GM12801 (cell line): ENCODE measurements around the gene ITPKB.

ENCODE experiments used
- CTCF ChIP-seq: IDR thresholded peaks from one replicate; pipeline ENCODE4 v1.5.1; 2011; ENCODE audit warnings: control low read depth; ENCODE audit not compliant: insufficient read length; ENCODE audit errors: extremely low read depth

Gene ITPKB

GRCh38 chr1:226656601-226657277 is 82.3 kb downstream of the ITPKB start:
- TF ChIP-seq CTCF: no peak

- TF ChIP-seq CTCF: no peak
Measured at GRCh38 chr1:226656201-226656600, 82.9 kb downstream of the ITPKB start.

- no peak for TF ChIP-seq CTCF
Measured at GRCh38 chr1:226655251-226656163, 83.6 kb downstream of the ITPKB start.

- TF ChIP-seq CTCF: no peak
Measured at GRCh38 chr1:226654668-226655055, 84.4 kb downstream of the ITPKB start.

- no peak for TF ChIP-seq CTCF
Measured at GRCh38 chr1:226654046-226654667, 84.9 kb downstream of the ITPKB start.

- TF ChIP-seq CTCF: no peak
Measured at GRCh38 chr1:226653311-226653921, 85.7 kb downstream of the ITPKB start.

GRCh38 chr1:226652613-226653012 is 86.5 kb downstream of the ITPKB start:
- no peak for TF ChIP-seq CTCF
